ENCODE data around the gene ASTN1. TPM values are rescaled to one million over a fixed set of nuclear protein-coding genes. Genes with fewer than 3 reads are reported as not detected.

The ASTN1 gene
- total RNA-seq, 1 experiment from 2014 or later = 0.42 TPM

- TF ChIP-seq REST (IDR thresholded peaks at IDR 0.05; ENCODE audit: low read depth) (no peak), CBX3 (IDR thresholded peaks at IDR 0.05; ENCODE audit: low read depth) (no peak)
Measured at GRCh38 chr1:176996456-176997090, 167.9 kb downstream of the ASTN1 start (continued).

- CTCF ChIA-PET = no interaction called here
- no peak for TF ChIP-seq JUND (IDR thresholded peaks at IDR 0.05)
- no peak for TF ChIP-seq POLR2A (IDR thresholded peaks at IDR 0.05; ENCODE audit: borderline replicate concordance, extremely low read depth, insufficient read depth, insufficient read length)
- no peak for TF ChIP-seq POLR2AphosphoS5 (IDR thresholded peaks at IDR 0.05; ENCODE audit: low read depth, low read length)
- TF ChIP-seq YY1 (IDR thresholded peaks at IDR 0.05; ENCODE audit: extremely low read depth, insufficient replicate concordance, low read depth, low read length) = no peak
Measured at GRCh38 chr1:176994931-176995596, 169.4 kb downstream of the ASTN1 start.

More at GRCh38 chr1:176994931-176995596, 169.4 kb downstream of the ASTN1 start:
- Histone ChIP-seq H3K79me2 (ENCODE audit: insufficient read depth, low read length) (no peaks in the 10 kb centered on the region), H4K20me1 (ENCODE audit: insufficient read depth) (no peaks in the 10 kb centered on the region), H3K9me3 (ENCODE audit: control insufficient read depth in 1 of 2, insufficient read depth in 1 of 2, low read depth in 1 of 2, low read length in 2 of 2) (no peaks in the 10 kb centered on the region), H3K4me1 (ENCODE audit: control insufficient read depth in 1 of 2, insufficient read depth in 2 of 2, low read length in 2 of 2) (no peaks in the 10 kb centered on the region), H3K9me2 (ENCODE audit: insufficient read depth) (no peaks in the 10 kb centered on the region), H3K9ac (ENCODE audit: low read length) (no peak overlapping the region), H2AFZ (ENCODE audit: low read depth, low read length, poor library complexity, severe bottlenecking) (no peak overlapping the region), H3K27ac (ENCODE audit: low read depth, low read length) (no peak overlapping the region), H3K4me3 (replicated peaks in 1 of 2; ENCODE audit: low read depth in 1 of 2, low read length in 2 of 2) (no peak overlapping the region), H3K4me2 (ENCODE audit: low read length) (no peak overlapping the region), H3K36me3 (ENCODE audit: control insufficient read depth in 1 of 2, insufficient read depth in 2 of 2, low read length in 2 of 2) (no peaks in the 10 kb centered on the region), H3K27me3 (ENCODE audit: insufficient read depth, low read length) (peaks cover 4% of the 10 kb centered on the region; the same call in 1 of the 2 replicates)
- no TSS peak for BruUV-seq (replicated peaks)
- intact Hi-C loops (cut with micrococcal nuclease) = loop anchor here (5.0 kb wide), 1 partner anchor 218 kb away; no protein-coding TSS in a partner anchor
- DNase-seq (ENCODE audit: low read depth, low spot score) (no peak), ATAC-seq (no peak)
- ChIA-PET POLR2A (no interaction called here), RAD21 (ENCODE audit: low non-redundant PET in 1 of 2, low total read pairs in 2 of 2, uncharacterized antibody in 2 of 2, unreplicated experiment in 2 of 2) (no interaction called here)

Data from HCT116 (cell line).